Trophoblast cell (in vitro differentiated cells and primary cell): Measurements from ENCODE around the gene PIK3R6.

Experiments
- DNase-seq, 2 donors: peaks; one replicate each; pipeline ENCODE4 v3.0.0-alpha.2; 2016
- H2AFZ ChIP-seq: 2 replicates; pipeline ENCODE4 v1.6.1; 2013; ENCODE audit warnings: low read length, moderate library complexity, mild to moderate bottlenecking; ENCODE audit not compliant: insufficient read depth, poor library complexity
- H2AK5ac ChIP-seq: 2 replicates; pipeline ENCODE4 v1.6.1; 2013; ENCODE audit warnings: mild to moderate bottlenecking, low read length
- H2BK120ac ChIP-seq: 2 replicates; pipeline ENCODE4 v1.6.1; 2013; ENCODE audit warnings: low read length, mild to moderate bottlenecking, moderate library complexity; ENCODE audit not compliant: insufficient read depth, poor library complexity
- H2BK12ac ChIP-seq: 2 replicates; pipeline ENCODE4 v1.6.1; 2013; ENCODE audit warnings: mild to moderate bottlenecking, low read length, moderate library complexity
- H2BK5ac ChIP-seq: 2 replicates; pipeline ENCODE4 v1.6.1; 2013; ENCODE audit warnings: low read length, low read depth, moderate library complexity, mild to moderate bottlenecking; ENCODE audit not compliant: poor library complexity
- H3K14ac ChIP-seq: 2 replicates; pipeline ENCODE4 v1.6.1; 2013; ENCODE audit warnings: mild to moderate bottlenecking, low read length
- H3K18ac ChIP-seq: 2 replicates; pipeline ENCODE4 v1.6.1; 2013; ENCODE audit warnings: mild to moderate bottlenecking, low read length
- H3K23ac ChIP-seq: 2 replicates; pipeline ENCODE4 v1.6.1; 2013; ENCODE audit warnings: low read length
- H3K27ac ChIP-seq: 2 replicates; pipeline ENCODE4 v1.5.1; 2013; ENCODE audit warnings: low read depth, mild to moderate bottlenecking, inconsistent platforms, low read length, moderate library complexity
- H3K27me3 ChIP-seq: 2 replicates; pipeline ENCODE4 v1.6.1; 2013; ENCODE audit warnings: inconsistent platforms, mild to moderate bottlenecking, low read length, moderate library complexity; ENCODE audit not compliant: insufficient read depth
- H3K36me3 ChIP-seq, 2 experiments: 1 replicate in 1 of 2; 2 replicates in 1 of 2; pipeline ENCODE4 v1.6.1; 2013; ENCODE audit warnings: low read length in 2 of 2, mild to moderate bottlenecking in 2 of 2, moderate library complexity in 1 of 2; ENCODE audit not compliant: insufficient read depth in 2 of 2, control insufficient read depth in 1 of 2
- H3K4ac ChIP-seq: 2 replicates; pipeline ENCODE4 v1.6.1; 2013; ENCODE audit warnings: low read depth, mild to moderate bottlenecking, low read length, moderate library complexity
- H3K4me1 ChIP-seq, 2 experiments: 1 replicate in 1 of 2; 2 replicates in 1 of 2; pipeline ENCODE4 v1.6.1; 2013; ENCODE audit warnings: low read length in 2 of 2, mild to moderate bottlenecking in 2 of 2, moderate library complexity in 1 of 2; ENCODE audit not compliant: insufficient read depth in 2 of 2, control insufficient read depth in 1 of 2
- H3K4me2 ChIP-seq: 2 replicates; pipeline ENCODE4 v1.6.1; 2013; ENCODE audit warnings: inconsistent platforms, mild to moderate bottlenecking, low read length, moderate library complexity
- H3K4me3 ChIP-seq: 2 replicates; pipeline ENCODE4 v1.5.1; 2013; ENCODE audit warnings: mild to moderate bottlenecking, low read depth, low read length, inconsistent platforms
- H3K79me1 ChIP-seq: one replicate; pipeline ENCODE4 v1.6.1; 2013; ENCODE audit warnings: low read length
- H3K79me2 ChIP-seq: 2 replicates; pipeline ENCODE4 v1.6.1; 2013; ENCODE audit warnings: low read length, mild to moderate bottlenecking; ENCODE audit not compliant: control insufficient read depth, insufficient read depth, poor library complexity
- H3K9ac ChIP-seq: 2 replicates; pipeline ENCODE4 v1.6.1; 2013; ENCODE audit warnings: mild to moderate bottlenecking, low read length
- H3K9me3 ChIP-seq: 2 replicates; pipeline ENCODE4 v1.6.1; 2013; ENCODE audit warnings: low read depth, mild to moderate bottlenecking, control low read depth, inconsistent platforms, low read length; ENCODE audit not compliant: insufficient read depth
- H4K12ac ChIP-seq: 2 replicates; pipeline ENCODE4 v1.6.1; 2013; ENCODE audit warnings: low read depth, mild to moderate bottlenecking, low read length, moderate library complexity
- H4K8ac ChIP-seq: 2 replicates; pipeline ENCODE4 v1.6.1; 2013; ENCODE audit warnings: low read depth, mild to moderate bottlenecking, low read length, moderate library complexity
- H4K91ac ChIP-seq: one replicate; pipeline ENCODE4 v1.6.1; 2013; ENCODE audit warnings: low read depth, mild to moderate bottlenecking, low read length, moderate library complexity
- WGBS: extraction: QIAGEN DNeasy Blood & Tissue Kit; methylation state at CpG from one replicate; pipeline ENCODE4 v1.1.7; 2013; ENCODE audit warnings: missing lambda C conversion rate; ENCODE audit not compliant: insufficient read length, insufficient coverage; ENCODE audit errors: extremely low coverage; 5-methylcytosine and 5-hydroxymethylcytosine counted together

Gene PIK3R6

DNA sequence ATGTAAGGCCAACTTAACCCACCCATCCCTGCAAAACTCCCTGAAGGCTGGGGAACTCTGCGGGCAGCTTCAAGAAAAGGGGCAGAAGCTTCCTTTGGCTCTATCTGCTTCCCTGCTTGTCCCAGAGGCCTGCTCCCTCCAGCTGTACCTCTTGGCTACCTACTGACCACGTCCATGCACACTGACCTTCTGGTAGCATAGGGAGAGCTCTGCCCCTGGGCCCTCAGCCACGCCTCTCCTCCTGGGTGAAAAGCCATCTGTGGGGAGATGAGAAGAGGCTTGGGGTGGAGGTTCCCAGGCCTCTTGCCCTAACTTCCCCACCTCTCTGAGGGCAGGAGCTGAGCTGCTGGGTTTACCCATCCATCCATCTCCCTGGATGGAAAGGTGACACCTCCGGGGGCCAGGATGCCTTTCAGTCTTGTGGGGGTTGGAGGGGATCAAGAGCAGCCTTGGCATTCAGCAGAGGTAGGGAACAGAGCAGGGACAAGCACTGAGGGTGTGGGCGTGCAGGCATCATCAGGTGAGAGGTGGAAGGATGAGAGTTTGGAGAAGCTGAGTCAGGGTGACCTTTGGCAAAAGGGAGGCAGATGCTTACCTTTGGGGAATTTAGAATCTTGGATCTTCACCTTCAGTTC is 45.0 kb downstream of the PIK3R6 start:
- no peak overlapping the region for H3K4ac ChIP-seq
- no peak overlapping the region for H4K12ac ChIP-seq
- H2BK12ac ChIP-seq = no peak overlapping the region
- no peak overlapping the region for H2AFZ ChIP-seq
- no peak overlapping the region for H3K14ac ChIP-seq
- no peak overlapping the region for H4K8ac ChIP-seq
- H3K79me1 ChIP-seq = no peaks in the 10 kb centered on the region
- no peaks in the 10 kb centered on the region for H3K27me3 ChIP-seq
- no peak overlapping the region for H3K9ac ChIP-seq
- H2BK5ac ChIP-seq = no peak overlapping the region
- no peak overlapping the region for H3K4me2 ChIP-seq
- H4K91ac ChIP-seq = no peak overlapping the region
- no peak overlapping the region for H3K23ac ChIP-seq
- no peak overlapping the region for H2AK5ac ChIP-seq
- H3K9me3 ChIP-seq = peaks cover 8% of the 10 kb centered on the region
- H3K27ac ChIP-seq = no peak overlapping the region
- WGBS = no CpG with 5 or more reads among the region's 5 CpGs
- no peak for DNase-seq
- H3K36me3 ChIP-seq = no peaks in the 10 kb centered on the region
- H3K79me2 ChIP-seq = no peaks in the 10 kb centered on the region
- H3K4me1 ChIP-seq = no peaks in the 10 kb centered on the region
- no peak overlapping the region for H3K4me3 ChIP-seq
- H2BK120ac ChIP-seq = no peak overlapping the region
- no peak overlapping the region for H3K18ac ChIP-seq

DNA sequence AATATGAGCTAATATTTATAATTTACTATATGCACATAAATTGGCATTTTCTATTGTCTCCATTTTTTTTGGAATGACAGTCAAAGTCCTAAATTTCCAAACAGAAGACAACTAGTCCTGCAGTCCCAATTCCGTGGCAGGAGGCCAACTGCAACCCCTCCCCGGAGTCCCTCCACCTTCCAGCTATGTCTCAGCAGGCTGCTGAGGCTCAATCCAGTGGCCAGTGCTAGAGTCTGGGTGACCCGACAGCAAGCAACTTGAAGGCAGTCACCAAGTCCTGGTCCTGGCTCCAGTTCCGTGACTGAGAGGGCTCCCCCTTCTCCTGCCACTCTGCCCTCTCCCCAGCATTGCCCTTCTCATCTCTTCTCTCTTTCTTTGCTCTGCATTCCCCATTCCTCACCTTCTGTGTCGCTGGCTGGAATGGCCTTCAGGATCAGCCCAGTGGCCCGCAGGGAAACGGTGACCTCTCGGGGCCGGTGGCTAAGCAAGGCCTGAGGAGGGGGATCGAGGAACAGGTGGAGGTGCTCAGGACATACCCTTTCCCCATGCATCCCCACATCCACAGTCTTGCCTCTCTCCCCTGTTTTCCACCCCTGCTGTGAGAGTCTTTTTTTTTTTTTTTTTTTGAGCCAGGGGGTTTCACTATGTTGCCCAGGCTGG is 45.9 kb downstream of the PIK3R6 start:
- WGBS = no CpG with 5 or more reads among the region's 10 CpGs
- H2BK120ac ChIP-seq = no peak overlapping the region

DNA sequence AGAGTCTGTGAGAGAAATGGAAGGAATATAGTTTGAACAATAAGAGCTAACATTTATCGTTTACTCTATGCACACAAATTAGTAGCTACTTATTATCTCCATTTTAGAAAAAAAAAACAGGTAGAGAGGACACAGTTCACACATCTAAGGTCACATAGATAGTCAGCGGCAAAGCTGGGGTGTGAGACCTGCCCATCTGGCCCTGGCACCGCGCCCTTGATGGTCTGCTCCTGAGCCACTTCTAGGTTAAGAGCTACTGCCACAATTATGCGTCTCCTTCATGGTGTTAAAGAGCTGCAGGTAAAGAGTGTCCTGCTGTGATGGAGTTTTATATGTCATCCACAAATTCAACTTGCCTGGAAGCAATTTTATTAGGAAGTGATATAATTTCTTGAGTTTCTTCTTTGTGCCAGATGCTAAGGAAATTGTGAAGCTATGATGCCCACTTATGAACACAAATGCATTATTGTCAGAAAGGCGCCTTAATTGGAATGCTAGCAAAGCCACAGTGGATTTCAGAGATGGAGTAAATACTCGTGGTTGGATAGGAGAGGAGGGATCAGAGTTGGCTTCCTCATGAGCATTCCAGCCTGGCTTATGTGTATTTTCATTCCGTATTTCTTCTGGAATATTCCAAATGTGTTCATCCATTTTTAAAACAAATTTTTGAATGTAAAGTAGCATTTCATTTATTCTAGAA is 47.0 kb downstream of the PIK3R6 start:
- no peak overlapping the region for H2AFZ ChIP-seq
- H2BK5ac ChIP-seq = no peak overlapping the region
- no peak for DNase-seq
- no peak overlapping the region for H3K23ac ChIP-seq
- no peaks in the 10 kb centered on the region for H3K79me1 ChIP-seq
- H3K4ac ChIP-seq = no peak overlapping the region
- no peak overlapping the region for H2BK12ac ChIP-seq
- no peaks in the 10 kb centered on the region for H3K36me3 ChIP-seq
- no peak overlapping the region for H3K4me2 ChIP-seq
- WGBS = no CpG with 5 or more reads among the region's 8 CpGs
- no peaks in the 10 kb centered on the region for H3K79me2 ChIP-seq
- H3K4me1 ChIP-seq = no peaks in the 10 kb centered on the region
- H2AK5ac ChIP-seq = no peak overlapping the region
- H4K8ac ChIP-seq = no peak overlapping the region
- no peak overlapping the region for H4K91ac ChIP-seq
- no peak overlapping the region for H3K18ac ChIP-seq
- no peak overlapping the region for H3K4me3 ChIP-seq
- H3K9me3 ChIP-seq = peaks cover 8% of the 10 kb centered on the region
- H4K12ac ChIP-seq = no peak overlapping the region
- H3K14ac ChIP-seq = no peak overlapping the region
- no peaks in the 10 kb centered on the region for H3K27me3 ChIP-seq
- H3K27ac ChIP-seq = no peak overlapping the region
- no peak overlapping the region for H2BK120ac ChIP-seq
- no peak overlapping the region for H3K9ac ChIP-seq

More for the DNA sequence above, 45.9 kb downstream of the PIK3R6 start:
- H3K4me2 ChIP-seq = no peak overlapping the region
- H4K91ac ChIP-seq = no peak overlapping the region
- no peaks in the 10 kb centered on the region for H3K4me1 ChIP-seq
- H2AFZ ChIP-seq = no peak overlapping the region
- DNase-seq = no peak
- no peaks in the 10 kb centered on the region for H3K79me2 ChIP-seq
- no peak overlapping the region for H3K23ac ChIP-seq
- H4K8ac ChIP-seq = no peak overlapping the region
- H3K18ac ChIP-seq = no peak overlapping the region
- no peak overlapping the region for H4K12ac ChIP-seq
- H3K79me1 ChIP-seq = no peaks in the 10 kb centered on the region
- H3K4ac ChIP-seq = no peak overlapping the region
- H3K27me3 ChIP-seq = no peaks in the 10 kb centered on the region
- no peak overlapping the region for H3K9ac ChIP-seq
- H3K36me3 ChIP-seq = no peaks in the 10 kb centered on the region
- no peak overlapping the region for H2AK5ac ChIP-seq
- H2BK12ac ChIP-seq = no peak overlapping the region
- H3K27ac ChIP-seq = no peak overlapping the region
- H3K4me3 ChIP-seq = peak overlapping the region; percentile 18
- H3K9me3 ChIP-seq = peaks cover 8% of the 10 kb centered on the region
- H2BK5ac ChIP-seq = no peak overlapping the region
- H3K14ac ChIP-seq = no peak overlapping the region

DNA sequence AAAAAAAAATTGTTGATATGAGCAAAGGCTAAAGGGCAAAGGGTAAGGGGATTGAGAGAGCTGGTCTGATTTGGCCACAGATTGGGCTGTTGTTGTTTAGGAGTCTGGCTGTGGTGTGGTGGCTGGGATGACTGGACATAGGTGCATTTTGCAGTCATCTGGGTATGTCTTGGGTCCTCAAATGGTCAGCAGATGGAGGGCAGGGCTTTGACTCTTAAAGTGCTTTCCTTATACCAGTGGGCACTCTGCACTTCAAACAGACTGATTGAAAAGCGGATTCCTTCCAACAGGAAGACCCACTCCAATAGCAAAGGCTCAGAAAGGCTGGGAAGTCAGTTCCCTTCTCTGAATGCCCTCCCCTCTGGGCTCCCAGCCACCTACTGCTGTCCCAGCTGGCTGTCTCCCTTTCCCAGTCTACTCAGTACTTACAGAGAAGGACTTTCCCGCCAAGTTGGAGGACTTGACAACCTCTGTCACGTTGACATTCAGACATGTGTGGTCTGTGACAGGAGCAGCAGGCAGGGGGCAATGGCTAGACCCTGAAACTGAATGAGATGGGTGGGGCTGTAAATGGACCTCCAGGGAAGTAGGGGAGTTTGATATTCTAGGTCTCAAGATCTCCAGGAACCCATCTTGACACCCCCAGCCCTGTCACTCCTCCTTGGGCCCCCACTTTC is 48.7 kb downstream of the PIK3R6 start:
- no peaks in the 10 kb centered on the region for H3K4me1 ChIP-seq
- no peaks in the 10 kb centered on the region for H3K27me3 ChIP-seq
- H3K4me3 ChIP-seq = no peak overlapping the region
- no peak for DNase-seq
- no peak overlapping the region for H3K9ac ChIP-seq
- no peak overlapping the region for H3K14ac ChIP-seq
- H4K8ac ChIP-seq = no peak overlapping the region
- no peak overlapping the region for H3K18ac ChIP-seq
- H3K23ac ChIP-seq = no peak overlapping the region
- H4K12ac ChIP-seq = no peak overlapping the region
- H3K36me3 ChIP-seq = no peaks in the 10 kb centered on the region
- H2AFZ ChIP-seq = no peak overlapping the region
- H2BK12ac ChIP-seq = no peak overlapping the region
- no peak overlapping the region for H3K27ac ChIP-seq
- H3K4me2 ChIP-seq = no peak overlapping the region
- H2AK5ac ChIP-seq = no peak overlapping the region
- no peak overlapping the region for H3K4ac ChIP-seq
- no peaks in the 10 kb centered on the region for H3K79me1 ChIP-seq
- no peak overlapping the region for H4K91ac ChIP-seq
- no CpG with 5 or more reads among the region's 3 CpGs for WGBS
- peaks cover 8% of the 10 kb centered on the region for H3K9me3 ChIP-seq
- no peak overlapping the region for H2BK5ac ChIP-seq
- no peaks in the 10 kb centered on the region for H3K79me2 ChIP-seq
- H2BK120ac ChIP-seq = no peak overlapping the region
